Thyroid gland (tissue), 4 donors: ENCODE measurements around the gene MT1F. TPM values are rescaled to one million over a fixed set of nuclear protein-coding genes. Genes with fewer than 3 reads are reported as not detected.
"Not testable (repeated sequence)": the region's sequence is repeated elsewhere in the genome, so short reads cannot be mapped to it uniquely, and the experiment has no call there.

Source experiments
- DNase-seq, 2 donors: peaks; one replicate each; pipeline ENCODE4 v3.0.0-alpha.2; 2019
- H3K27ac ChIP-seq, 3 donors: fragments of 200-600 bp; sonication (generic); 1 replicate in 2 of 3; 2 replicates in 1 of 3; pipeline ENCODE4 v1.5.1; 2016 to 2019; ENCODE audit warnings: mild to moderate bottlenecking in 1 of 3, moderate library complexity in 1 of 3
- H3K27me3 ChIP-seq: fragments of 200-600 bp; sonication (generic); one replicate; pipeline ENCODE4 v1.5.1; 2019
- H3K36me3 ChIP-seq, 2 donors: fragments of 200-600 bp; sonication (generic); one replicate each; pipeline ENCODE4 v1.5.1; 2016 to 2019
- H3K4me1 ChIP-seq, 2 donors: fragments of 200-600 bp; sonication (generic); one replicate each; pipeline ENCODE4 v1.5.1; 2017 to 2019
- H3K4me3 ChIP-seq, 3 donors: fragments of 200-600 bp; sonication (generic); replicated peaks in 1 of 3; 1 replicate in 2 of 3; 2 replicates in 1 of 3; pipeline ENCODE4 v1.5.1; 2016; ENCODE audit warnings: mild to moderate bottlenecking in 1 of 3
- H3K9me3 ChIP-seq: fragments of 200-600 bp; sonication (generic); one replicate; pipeline ENCODE4 v1.5.1; 2017
- CTCF ChIP-seq, 6 experiments: fragments of 200-600 bp in 3 of 6; fragments of 450-650 bp in 3 of 6; sonication (generic) in 3 of 6; IDR thresholded peaks; one replicate each; pipeline ENCODE4 v1.5.1; 2016 to 2019; ENCODE audit warnings: antibody characterized with exemption in 6 of 6, mild to moderate bottlenecking in 2 of 6, inconsistent platforms in 1 of 6, moderate library complexity in 1 of 6
- POLR2A ChIP-seq, 2 donors: fragments of 450-650 bp; IDR thresholded peaks; one replicate each; pipeline ENCODE4 v1.6.1; 2017; ENCODE audit warnings: antibody characterized with exemption in 2 of 2, mild to moderate bottlenecking in 2 of 2, moderate library complexity in 1 of 2
- WGBS, 2 donors: methylation state at CpG; one replicate each; pipeline ENCODE4 v1.1.5; 2017; 5-methylcytosine and 5-hydroxymethylcytosine counted together
- intact Hi-C: fragments of 100-400 bp; cut with DNase I; formaldehyde crosslinking; loops from one replicate; pipeline ENCODE4 v1.15.1; 2023
- total RNA-seq, 4 donors: library from RNA; depleted of rRNA; stranded (reverse); fragments of >200 nt; gene quantifications; one replicate each; pipeline ENCODE4 v1.2.3, GENCODE V29; 2016

MT1F gene
- total RNA-seq, 4 donors from 2014 or later, result 25.8 to 220 (median 45.1) TPM

- WGBS, 2 donors, result 29% methylated on average over 19 of the region's 19 CpGs
- no peaks in the 10 kb centered on the region for H3K9me3 ChIP-seq
- H3K27ac ChIP-seq, result no peak overlapping the region
- H3K36me3 ChIP-seq, result no peaks in the 10 kb centered on the region
- H3K4me3 ChIP-seq, result peak overlapping the region in 1 of 3 donors; percentile 2
- peak; percentile 36 to 37 for DNase-seq
- intact Hi-C loops, result no loop called here
- H3K4me1 ChIP-seq, result peaks cover 12 to 35% of the 10 kb centered on the region in 2 donors
- TF ChIP-seq POLR2A (IDR thresholded peaks at IDR 0.05) (no peak), CTCF (IDR thresholded peaks at IDR 0.05) (no peak)
- H3K27me3 ChIP-seq, result no peaks in the 10 kb centered on the region
Measured at GRCh38 chr16:56669840-56670619, 12.3 kb downstream of the MT1F start.

GRCh38 chr16:56670620-56670934 lies 12.8 kb downstream of the MT1F start:
- no peak for TF ChIP-seq POLR2A (IDR thresholded peaks at IDR 0.05)
- no peak for TF ChIP-seq CTCF (IDR thresholded peaks at IDR 0.05)
- WGBS, 2 donors, result 88 to 94% methylated on average over 2 of the region's 2 CpGs
- intact Hi-C loops, result no loop called here
- no peak for DNase-seq
- Histone ChIP-seq H3K9me3 (no peaks in the 10 kb centered on the region), H3K27ac (no peak overlapping the region), H3K4me3 (no peak overlapping the region), H3K27me3 (no peaks in the 10 kb centered on the region), H3K36me3 (no peaks in the 10 kb centered on the region), H3K4me1 (peaks cover 15 to 38% of the 10 kb centered on the region in 2 donors)

GRCh38 chr16:56671691-56672090 lies 13.9 kb downstream of the MT1F start:
- DNase-seq, H3K9me3 ChIP-seq, intact Hi-C loops, H3K36me3 ChIP-seq, H3K27me3 ChIP-seq, H3K27ac ChIP-seq, H3K4me3 ChIP-seq: not testable (repeated sequence)
- H3K4me1 ChIP-seq, result peaks cover 18 to 48% of the 10 kb centered on the region in 2 donors
- 58 to 60% methylated on average over 2 of the region's 2 CpGs for WGBS, 2 donors

- H3K27me3 ChIP-seq, H3K27ac ChIP-seq, DNase-seq, H3K36me3 ChIP-seq, H3K4me3 ChIP-seq, intact Hi-C loops, H3K9me3 ChIP-seq: not testable (repeated sequence)
- WGBS, 2 donors, result 68 to 92% methylated on average over 3 of the region's 3 CpGs
- H3K4me1 ChIP-seq, result peaks cover 18 to 43% of the 10 kb centered on the region in 2 donors
Measured at GRCh38 chr16:56672171-56672570, 14.4 kb downstream of the MT1F start.

GRCh38 chr16:56672761-56673536 lies 15.2 kb downstream of the MT1F start:
- H3K27ac ChIP-seq, result no peak overlapping the region
- no peak overlapping the region for H3K4me3 ChIP-seq
- intact Hi-C loops, result no loop called here
- H3K4me1 ChIP-seq, result peaks cover 18 to 38% of the 10 kb centered on the region in 2 donors
- DNase-seq, result no peak
- 90 to 92% methylated on average over 11 of the region's 11 CpGs for WGBS, 2 donors
- TF ChIP-seq POLR2A (IDR thresholded peaks at IDR 0.05) (no peak), CTCF (IDR thresholded peaks at IDR 0.05) (no peak)
- no peaks in the 10 kb centered on the region for H3K27me3 ChIP-seq
- no peaks in the 10 kb centered on the region for H3K36me3 ChIP-seq
- H3K9me3 ChIP-seq, result no peaks in the 10 kb centered on the region

GRCh38 chr16:56673921-56674320 lies 16.2 kb downstream of the MT1F start:
- Histone ChIP-seq H3K27ac (no peak overlapping the region), H3K27me3 (no peaks in the 10 kb centered on the region), H3K4me3 (no peak overlapping the region), H3K4me1 (peaks cover 12 to 28% of the 10 kb centered on the region in 2 donors), H3K9me3 (no peaks in the 10 kb centered on the region), H3K36me3 (no peaks in the 10 kb centered on the region)
- peak; percentile 63 to 64 for DNase-seq
- peak; percentile 32 to 78 (median 70) for TF ChIP-seq CTCF (IDR thresholded peaks at IDR 0.05)
- no peak for TF ChIP-seq POLR2A (IDR thresholded peaks at IDR 0.05)
- WGBS, 2 donors, result 35 to 41% methylated on average over 12 of the region's 12 CpGs
- intact Hi-C loops, result no loop called here

- H3K27me3 ChIP-seq, H3K4me3 ChIP-seq, intact Hi-C loops, DNase-seq, H3K36me3 ChIP-seq, H3K9me3 ChIP-seq, H3K27ac ChIP-seq: not testable (repeated sequence)
- 92 to 98% methylated on average over 6 of the region's 6 CpGs for WGBS, 2 donors
- peaks cover 10 to 21% of the 10 kb centered on the region in 2 donors for H3K4me1 ChIP-seq
Measured at GRCh38 chr16:56674570-56674969, 16.8 kb downstream of the MT1F start.
